Measurements from ENCODE around the gene SARDH. TPM values are rescaled to one million over a fixed set of nuclear protein-coding genes. Genes with fewer than 3 reads are reported as not detected.

SARDH gene
- total RNA-seq, 1 experiment from 2014 or later, result 5.3 TPM

DNA sequence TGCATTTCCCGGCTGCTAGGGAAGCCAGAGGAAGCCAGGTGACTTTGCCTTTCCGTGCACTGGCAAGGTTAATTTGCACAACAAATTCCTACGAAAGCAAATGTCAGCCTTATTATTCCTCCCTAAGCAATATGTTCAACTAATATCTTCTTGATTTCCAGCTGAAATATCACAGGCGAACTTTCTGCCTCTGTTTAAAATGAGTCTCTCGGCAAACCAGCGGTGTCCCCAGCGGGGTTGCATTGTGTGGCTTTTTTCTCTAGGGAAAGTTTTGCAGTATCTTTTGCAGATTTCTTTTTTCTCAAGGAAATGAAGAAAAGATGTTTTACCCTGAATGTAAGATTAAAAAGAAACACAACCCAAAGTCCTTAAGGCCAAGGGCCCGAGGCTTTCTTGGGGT is 100.1 kb downstream of the SARDH start:
- H3K27me3 Mint-ChIP-seq (ENCODE audit: low read depth), result peaks cover 3% of the 10 kb centered on the region
- Histone ChIP-seq H4K20me1 (ENCODE audit: control insufficient read depth, insufficient read depth, insufficient read length) (no peaks in the 10 kb centered on the region), H3K27me3 (ENCODE audit: insufficient read depth, low read length) (no peaks in the 10 kb centered on the region), H2BK5ac (ENCODE audit: insufficient read length, low read length) (no peak overlapping the region), H3K9me3 (ENCODE audit: control insufficient read depth, low read depth, low read length) (no peaks in the 10 kb centered on the region), H3K14ac (ENCODE audit: insufficient read depth, low read length) (peak overlapping the region; percentile 7; the same call in 1 of the 2 replicates), H3K56ac (ENCODE audit: insufficient read length, low read depth, low read length) (no peak overlapping the region), H3K18ac (ENCODE audit: insufficient read length, low read depth, low read length) (no peak overlapping the region), H3T11ph (ENCODE audit: low read length) (no peak overlapping the region), H2AFZ (ENCODE audit: low read length) (no peak overlapping the region), H2BK20ac (ENCODE audit: low read depth, low read length, poor library complexity, severe bottlenecking) (no peak overlapping the region), H3K27ac (ENCODE audit: insufficient read length, low read depth, low read length) (no peak overlapping the region), H2BK120ac (ENCODE audit: low read depth, low read length, poor library complexity, severe bottlenecking) (no peak overlapping the region), H3K9ac (ENCODE audit: extremely low read depth, insufficient read length, low read length) (no peak overlapping the region), H4K8ac (replicated peaks; ENCODE audit: insufficient read length, low read depth, low read length) (no peak overlapping the region), H4K5ac (ENCODE audit: insufficient read length, low read depth, low read length) (no peak overlapping the region), H3K23me2 (ENCODE audit: insufficient read length, low read depth, low read length, poor library complexity, severe bottlenecking) (no peaks in the 10 kb centered on the region), H4K91ac (ENCODE audit: insufficient read length, low read depth, low read length) (no peak overlapping the region), H2AK5ac (ENCODE audit: insufficient read length, low read length) (no peak overlapping the region), H3K4me2 (ENCODE audit: insufficient read depth, insufficient read length, low read length) (no peak overlapping the region), H3K4ac (ENCODE audit: low read depth, low read length) (no peak overlapping the region), H3K4me1 (ENCODE audit: insufficient read depth, low read length) (peaks cover 6% of the 10 kb centered on the region), H2BK15ac (ENCODE audit: low read depth, low read length) (no peak overlapping the region), H2BK12ac (ENCODE audit: insufficient read length, low read depth, low read length) (no peak overlapping the region), H3K23ac (ENCODE audit: insufficient read length, low read depth, low read length) (no peak overlapping the region), H3K79me2 (ENCODE audit: insufficient read depth, low read length) (no peaks in the 10 kb centered on the region), H3K79me1 (ENCODE audit: insufficient read depth, low read depth, low read length, poor library complexity, severe bottlenecking) (no peaks in the 10 kb centered on the region)
- no peak for DNase-seq
- H3K4me3 Mint-ChIP-seq, result no peak overlapping the region
- peaks cover 27 to 42% of the 10 kb centered on the region in 2 experiments for H3K4me1 Mint-ChIP-seq
- H3K36me3 Mint-ChIP-seq (ENCODE audit: insufficient read depth in 1 of 3, low read depth in 3 of 3), result no peaks in the 10 kb centered on the region
- no peak for TF ChIP-seq CTCF (conservative IDR thresholded peaks at IDR 0.05)
- no peaks in the 10 kb centered on the region for H3K9me3 Mint-ChIP-seq
- H3K27ac Mint-ChIP-seq, result peak overlapping the region in 2 of 3 experiments; percentile 18 to 32; a peak in 1 of 7 replicates
- WGBS (ENCODE audit: extremely low coverage, insufficient read length, low lambda C conversion rate), result no CpG with 5 or more reads among the region's 8 CpGs

All from H9 (cell line).